T1000 (cell line): ENCODE data around the gene SEZ6.

Experiments used
- DNase-seq: peaks from one replicate; lab custom pipeline; 2025; ENCODE audit warnings: mixed read lengths; lab: John Stamatoyannopoulos, UW

Gene SEZ6

GRCh38 chr17:28953444-28954118 is 52.3 kb downstream of the SEZ6 start:
- DNase-seq, result no peak

GRCh38 chr17:28951991-28952975 is 53.5 kb downstream of the SEZ6 start:
- DNase-seq, result peak; percentile 97

GRCh38 chr17:28951428-28951990 is 54.3 kb downstream of the SEZ6 start, which contains the start of gene PHF12:
TSS of gene PHF12 (minus strand) at chr17:28951518. CDS start at chr17:28950960, 558 bp downstream.
- DNase-seq, result peak; percentile 99

GRCh38 chr17:28950752-28951427 is 54.9 kb downstream of the SEZ6 start:
- no peak for DNase-seq

GRCh38 chr17:28950017-28950751 is 55.6 kb downstream of the SEZ6 start:
- DNase-seq, result no peak

- peak; percentile 20 for DNase-seq
Measured at GRCh38 chr17:28949185-28950016, 56.4 kb downstream of the SEZ6 start.

GRCh38 chr17:28948873-28949184 is 57.0 kb downstream of the SEZ6 start:
- no peak for DNase-seq

- no peak for DNase-seq
Measured at GRCh38 chr17:28948342-28948741, 57.5 kb downstream of the SEZ6 start.

- no peak for DNase-seq
Measured at GRCh38 chr17:28947639-28948038, 58.2 kb downstream of the SEZ6 start.

- DNase-seq, result peak; percentile 23
Measured at GRCh38 chr17:28946239-28946638, 59.6 kb downstream of the SEZ6 start.

GRCh38 chr17:28944862-28945741 is 60.7 kb downstream of the SEZ6 start:
- no peak for DNase-seq

- no peak for DNase-seq
Measured at GRCh38 chr17:28944343-28944742, 61.5 kb downstream of the SEZ6 start.

- no peak for DNase-seq
Measured at GRCh38 chr17:28942925-28943324, 62.9 kb downstream of the SEZ6 start.

- no peak for DNase-seq
Measured at GRCh38 chr17:28941251-28941650, 64.6 kb downstream of the SEZ6 start.

- DNase-seq, result no peak
Measured at GRCh38 chr17:28940675-28941074, 65.2 kb downstream of the SEZ6 start.

GRCh38 chr17:28940142-28940541 is 65.7 kb downstream of the SEZ6 start:
- DNase-seq, result no peak

- DNase-seq, result no peak
Measured at GRCh38 chr17:28938552-28938951, 67.3 kb downstream of the SEZ6 start.

- DNase-seq, result no peak
Measured at GRCh38 chr17:28937044-28937729, 68.6 kb downstream of the SEZ6 start.
